IPS DF 4.7 (cell line): Measurements from ENCODE around the gene CTNNA3.

Experiments used
- DNase-seq: peaks from one replicate; pipeline ENCODE4 v3.0.0-alpha.2; 2013; ENCODE audit warnings: low spot score; ENCODE audit errors: extremely low read depth

CTNNA3 gene

GRCh38 chr10:67036808-67037207, 659.2 kb downstream of the CTNNA3 start:
- no peak for DNase-seq

- DNase-seq, result no peak
Observed at GRCh38 chr10:67033878-67034277, 662.1 kb downstream of the CTNNA3 start.

- no peak for DNase-seq
Observed at GRCh38 chr10:67022099-67022498, 673.9 kb downstream of the CTNNA3 start.

DNA sequence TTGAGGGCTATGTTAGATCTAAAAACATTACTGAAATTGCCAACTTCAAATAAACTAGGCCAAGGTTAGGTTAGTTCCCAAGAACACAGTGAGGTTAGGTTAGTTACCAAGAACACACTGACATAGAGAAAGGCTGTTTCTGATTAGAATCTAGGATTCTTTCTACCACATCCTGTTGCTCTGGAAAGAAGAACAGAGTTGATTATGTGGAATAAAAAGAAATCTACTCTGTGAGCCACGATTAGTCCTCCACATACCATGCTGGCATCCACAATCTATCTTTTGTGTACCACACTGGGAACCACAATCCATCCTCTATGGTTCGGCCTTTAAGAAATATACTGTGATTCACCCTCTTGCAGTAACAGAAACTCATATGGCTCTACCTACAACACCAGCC, 678.8 kb downstream of the CTNNA3 start:
- DNase-seq, result no peak

DNA sequence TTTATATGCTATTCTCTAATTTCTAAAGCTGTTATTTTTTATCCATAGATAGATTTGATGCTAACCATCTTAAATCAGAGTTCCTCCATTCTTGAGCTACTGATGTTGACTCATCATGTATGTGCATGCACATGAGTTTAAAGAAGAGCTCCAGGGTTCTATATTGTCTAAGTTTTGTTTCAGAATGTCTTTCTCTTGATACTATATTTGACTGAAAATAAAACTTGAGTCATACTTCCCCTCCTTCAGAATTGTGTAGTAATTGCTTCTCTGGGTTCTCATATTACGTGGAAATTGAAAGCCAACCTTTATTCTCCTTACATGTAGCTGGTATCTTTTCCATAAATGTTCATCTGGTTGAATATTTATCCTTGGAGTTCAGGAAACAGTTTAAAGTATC, 680.8 kb downstream of the CTNNA3 start:
- no peak for DNase-seq

DNA sequence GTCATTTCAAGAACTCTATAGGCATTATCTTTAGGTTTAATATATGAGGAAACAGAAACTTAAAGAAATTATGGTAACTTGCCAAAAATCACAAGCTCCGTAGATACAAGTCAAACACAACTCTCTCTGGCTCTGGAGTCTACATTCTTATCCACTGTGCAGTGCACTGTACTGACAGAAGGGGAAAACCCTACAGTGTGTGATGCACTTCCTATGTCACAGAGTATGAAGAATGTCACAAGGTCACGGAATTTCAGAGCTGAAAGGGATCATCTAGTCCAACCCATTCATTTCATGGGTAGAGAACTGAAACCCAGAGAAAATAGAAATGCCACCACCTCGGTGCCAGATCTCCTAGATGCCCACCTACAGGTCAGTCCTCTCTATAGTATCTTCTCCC, 684.0 kb downstream of the CTNNA3 start:
- DNase-seq, result no peak

DNA sequence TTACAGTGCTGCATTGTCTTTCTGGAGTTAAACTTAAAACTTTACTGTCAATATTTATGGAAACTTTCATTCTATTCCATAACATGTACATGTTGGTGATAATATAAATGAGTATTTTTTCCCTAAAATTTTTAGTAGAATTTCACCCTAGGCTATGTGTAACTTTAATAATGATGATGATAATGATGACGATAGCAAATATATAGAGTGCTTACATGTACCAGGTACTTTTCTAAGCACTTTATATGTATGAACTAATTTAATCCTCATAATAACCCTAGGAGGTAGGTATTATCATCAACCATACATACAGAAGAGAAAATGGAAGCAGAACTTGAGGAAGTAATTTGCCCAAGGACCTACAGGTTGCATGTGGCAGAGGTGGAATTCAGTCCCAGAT, 684.5 kb downstream of the CTNNA3 start:
- DNase-seq, result no peak

- DNase-seq, result no peak
Observed at GRCh38 chr10:67005981-67006380, 690.0 kb downstream of the CTNNA3 start.

GRCh38 chr10:67004690-67005089, 691.3 kb downstream of the CTNNA3 start:
- no peak for DNase-seq

DNA sequence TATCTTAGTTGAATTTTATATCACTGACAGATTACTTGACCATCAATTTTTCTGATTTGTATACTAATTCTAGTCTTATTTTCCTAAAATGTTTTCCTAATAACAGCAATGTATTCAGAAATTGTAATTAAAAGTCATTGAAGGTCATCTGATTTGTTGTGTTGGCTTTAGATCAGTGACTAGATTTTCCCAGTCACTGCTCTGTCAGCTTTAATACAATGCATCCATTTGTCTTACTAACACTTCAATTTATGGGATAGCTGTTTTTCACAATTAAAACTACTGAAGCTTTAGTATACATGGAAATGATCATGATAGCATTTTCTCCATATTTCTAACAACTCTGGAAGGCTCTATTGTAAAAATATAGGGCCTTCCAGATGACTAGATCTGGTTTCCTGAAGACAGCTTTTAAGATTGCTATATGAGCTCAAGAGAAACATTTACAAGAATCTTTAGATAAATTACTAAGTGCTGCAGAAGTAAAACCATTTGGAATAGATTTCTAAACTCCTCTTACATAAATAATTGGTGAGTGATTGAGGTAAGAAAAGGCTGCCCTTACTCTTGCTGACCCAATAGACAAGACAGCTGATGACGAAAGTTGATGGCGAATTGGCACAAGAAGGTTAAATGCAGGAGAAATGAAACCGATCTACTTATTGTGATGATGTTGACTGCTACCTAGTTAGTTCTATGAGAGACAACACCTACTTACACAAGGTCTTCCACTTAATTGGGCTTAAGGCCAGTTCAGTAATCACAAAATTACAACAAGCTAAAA, 696.0 kb downstream of the CTNNA3 start:
- no peak for DNase-seq

DNA sequence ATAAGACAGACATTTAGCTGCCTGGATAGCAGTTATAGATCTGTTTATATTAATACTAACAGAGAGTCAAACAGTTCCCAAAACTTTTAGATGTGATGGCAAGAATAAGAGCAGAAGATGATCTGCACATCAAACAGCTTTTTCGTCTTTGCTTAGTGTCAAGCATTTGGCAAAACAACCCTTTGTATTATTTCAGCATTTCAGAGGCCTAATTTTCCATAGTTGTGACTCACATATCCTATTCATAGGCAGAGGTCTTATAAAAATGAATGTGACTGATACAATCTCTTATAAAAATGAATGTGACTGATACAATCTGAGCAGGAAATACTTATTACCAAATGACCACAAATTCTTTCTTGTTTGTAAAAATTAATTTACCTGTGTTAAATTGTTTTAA, 699.0 kb downstream of the CTNNA3 start:
- no peak for DNase-seq

DNA sequence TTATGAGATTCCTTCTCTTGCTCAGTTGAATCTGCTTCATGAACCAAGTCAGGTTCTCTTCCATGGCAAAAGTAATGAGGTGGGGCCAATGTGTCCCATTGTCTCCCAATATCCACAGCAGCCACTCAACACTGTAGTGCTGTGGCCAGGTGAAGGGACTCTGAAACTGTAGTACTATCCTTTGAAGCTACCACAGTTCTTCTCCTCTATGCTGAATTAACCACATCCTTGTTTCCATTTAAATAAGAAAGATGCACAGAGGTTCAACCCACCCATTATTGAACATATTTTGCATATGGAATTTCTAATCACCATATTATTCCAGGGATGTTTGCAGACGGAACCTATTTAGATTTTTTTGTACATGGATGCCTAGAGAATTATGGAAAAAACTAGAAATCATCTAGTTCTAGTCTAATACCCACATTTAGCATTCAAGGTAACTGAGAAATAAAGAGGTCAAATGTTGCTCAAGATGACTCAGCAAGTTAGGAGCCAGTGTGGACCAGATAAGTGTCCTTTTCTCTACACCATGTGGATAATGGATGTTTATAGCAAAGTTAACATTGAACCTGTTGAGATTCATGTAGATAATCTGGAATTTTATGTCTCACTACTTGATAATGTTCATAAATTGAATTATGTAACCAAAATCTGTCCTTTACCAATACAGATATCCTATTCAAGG, 705.7 kb downstream of the CTNNA3 start:
- DNase-seq, result no peak

- no peak for DNase-seq
Observed at GRCh38 chr10:66983475-66983818, 712.5 kb downstream of the CTNNA3 start.

- no peak for DNase-seq
Observed at GRCh38 chr10:66982792-66983474, 713.1 kb downstream of the CTNNA3 start.

- no peak for DNase-seq
Observed at GRCh38 chr10:66982053-66982420, 714.0 kb downstream of the CTNNA3 start.

GRCh38 chr10:66981361-66982052, 714.5 kb downstream of the CTNNA3 start:
- no peak for DNase-seq

DNA sequence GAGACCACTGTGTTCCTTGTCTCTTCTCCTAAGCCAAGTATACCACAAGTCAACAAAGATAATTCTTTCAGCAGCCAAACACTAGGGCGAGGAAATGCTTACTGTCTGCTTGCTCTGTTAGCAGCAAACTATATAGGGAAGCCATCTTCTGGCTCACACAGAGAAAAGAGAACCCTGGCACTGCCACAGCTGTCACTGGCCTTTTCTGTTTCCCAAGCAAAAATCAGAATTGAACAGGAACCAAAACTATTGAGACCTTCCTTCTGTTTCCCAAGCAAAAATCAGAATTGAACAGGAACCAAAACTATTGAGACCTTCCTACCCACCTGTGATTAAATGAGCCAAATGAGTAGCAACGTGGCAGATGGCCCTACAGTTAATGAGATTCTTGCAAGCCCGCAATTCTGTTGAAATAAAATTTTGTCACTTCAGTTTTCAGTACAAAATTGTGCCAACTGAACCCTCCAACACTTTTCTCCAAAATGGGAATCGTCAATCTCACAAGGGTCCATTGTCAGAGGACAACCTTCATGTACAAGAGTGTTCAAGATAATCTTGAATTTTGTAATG, 715.7 kb downstream of the CTNNA3 start:
- no peak for DNase-seq

GRCh38 chr10:66964946-66965345, 731.0 kb downstream of the CTNNA3 start:
- no peak for DNase-seq

DNA sequence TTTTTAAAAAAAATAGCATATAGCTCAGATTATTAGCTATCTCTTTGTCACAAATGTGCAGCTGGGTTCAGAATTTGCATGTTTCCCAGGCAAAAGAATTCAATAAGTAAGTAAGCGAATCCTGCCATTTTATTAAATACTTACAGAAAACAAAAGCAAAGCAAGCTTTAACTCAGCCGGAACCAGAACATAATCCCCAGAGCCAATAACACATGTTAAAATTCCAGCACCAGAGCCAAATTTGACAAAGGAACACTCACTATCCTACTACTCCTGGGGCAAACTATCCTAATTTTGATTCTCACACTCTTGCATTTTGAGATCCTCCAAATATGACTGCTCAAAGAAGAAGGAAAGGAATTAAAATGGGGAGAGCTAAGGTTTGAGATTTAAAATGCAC, 737.5 kb downstream of the CTNNA3 start:
- no peak for DNase-seq

GRCh38 chr10:66951896-66952295, 744.1 kb downstream of the CTNNA3 start:
- DNase-seq, result no peak

DNA sequence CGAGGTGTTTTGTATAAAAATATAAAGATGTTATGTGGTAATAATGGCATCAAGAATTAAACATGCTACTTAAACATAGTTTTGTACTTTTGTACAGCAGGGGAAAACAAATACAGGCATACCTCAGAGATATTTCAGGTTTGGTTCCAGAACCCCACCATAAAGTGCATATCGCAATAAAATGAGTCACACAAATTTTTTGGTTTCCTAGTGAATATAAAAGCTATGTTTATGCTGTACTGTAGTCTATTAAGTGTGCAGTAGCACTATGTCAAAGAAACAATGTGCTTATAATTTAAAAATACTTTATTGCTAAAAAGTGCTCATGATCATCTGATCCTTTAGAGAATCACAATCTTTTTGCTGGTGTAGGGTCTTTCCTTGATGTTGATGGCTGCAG, 752.4 kb downstream of the CTNNA3 start:
- no peak for DNase-seq

DNA sequence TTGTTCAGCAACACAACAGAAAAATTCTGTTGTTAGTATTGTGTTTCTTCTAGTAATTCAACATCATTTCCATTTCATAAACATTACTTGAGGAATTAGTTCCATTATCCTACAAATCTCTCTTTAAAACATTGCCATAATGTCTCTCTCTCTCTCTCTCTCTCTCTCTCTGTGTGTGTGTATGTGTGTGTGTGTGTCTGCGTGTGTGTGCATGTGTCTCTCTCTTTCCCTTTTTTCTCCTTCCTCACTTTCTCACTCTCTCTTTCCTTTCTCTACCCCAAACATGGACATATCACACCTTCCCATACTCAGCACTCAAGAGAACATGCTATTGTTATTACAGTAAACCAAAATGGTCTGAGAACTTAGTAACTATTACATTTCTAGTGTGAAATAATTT, 753.6 kb downstream of the CTNNA3 start:
- no peak for DNase-seq
